ENCODE results near the gene OLFM4. TPM values are rescaled to one million over a fixed set of nuclear protein-coding genes. Genes with fewer than 3 reads are reported as not detected.

The OLFM4 gene
- polyA plus RNA-seq, 3 donors: not detected

DNA sequence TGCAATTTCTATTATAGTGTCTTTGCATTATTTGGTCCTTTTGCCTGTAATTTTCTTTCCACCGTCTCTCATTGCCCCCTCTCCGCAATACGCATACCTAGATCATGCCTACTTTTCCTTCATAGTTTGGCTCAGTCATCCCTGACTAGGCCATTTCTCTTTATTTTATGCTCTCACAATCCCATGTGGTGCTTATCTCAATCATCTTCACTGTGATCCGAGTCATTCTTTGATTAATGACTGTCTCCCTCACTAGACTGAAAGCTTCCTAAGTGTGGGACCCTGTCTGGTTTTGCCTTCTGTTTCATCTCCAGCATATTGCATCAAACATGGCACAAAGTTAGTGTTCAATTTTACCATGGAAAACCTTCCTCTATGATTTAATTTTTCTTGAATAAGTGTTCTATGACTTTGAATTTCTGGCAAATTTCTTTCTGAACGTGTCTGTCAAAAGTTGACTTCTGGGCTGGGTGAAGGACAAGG lies 43.7 kb upstream of the OLFM4 start:
- no peaks in the 10 kb centered on the region for H3K9me3 ChIP-seq (replicated peaks in 1 of 2; ENCODE audit: control insufficient read depth in 1 of 2, insufficient read depth in 1 of 2, low read length in 2 of 2)
- H3K27ac Mint-ChIP-seq: no peak overlapping the region
- H4K20me1 ChIP-seq (ENCODE audit: insufficient read depth, low read length): no peaks in the 10 kb centered on the region
- H3K9me3 Mint-ChIP-seq: peaks cover 0 to 2% (median 0%) of the 10 kb centered on the region in 7 donors
- H3K4me1 ChIP-seq (ENCODE audit: control insufficient read depth in 1 of 2, insufficient read depth in 2 of 2, low read length in 2 of 2): no peaks in the 10 kb centered on the region
- DNase-seq: no peak
- WGBS (ENCODE audit: insufficient coverage): 93% methylated on average over 3 of the region's 5 CpGs
- peaks cover 0 to 4% (median 1%) of the 10 kb centered on the region in 3 donors for H3K27me3 Mint-ChIP-seq (ENCODE audit: low read depth in 3 of 3)
- TF ChIP-seq, protein P1, sequence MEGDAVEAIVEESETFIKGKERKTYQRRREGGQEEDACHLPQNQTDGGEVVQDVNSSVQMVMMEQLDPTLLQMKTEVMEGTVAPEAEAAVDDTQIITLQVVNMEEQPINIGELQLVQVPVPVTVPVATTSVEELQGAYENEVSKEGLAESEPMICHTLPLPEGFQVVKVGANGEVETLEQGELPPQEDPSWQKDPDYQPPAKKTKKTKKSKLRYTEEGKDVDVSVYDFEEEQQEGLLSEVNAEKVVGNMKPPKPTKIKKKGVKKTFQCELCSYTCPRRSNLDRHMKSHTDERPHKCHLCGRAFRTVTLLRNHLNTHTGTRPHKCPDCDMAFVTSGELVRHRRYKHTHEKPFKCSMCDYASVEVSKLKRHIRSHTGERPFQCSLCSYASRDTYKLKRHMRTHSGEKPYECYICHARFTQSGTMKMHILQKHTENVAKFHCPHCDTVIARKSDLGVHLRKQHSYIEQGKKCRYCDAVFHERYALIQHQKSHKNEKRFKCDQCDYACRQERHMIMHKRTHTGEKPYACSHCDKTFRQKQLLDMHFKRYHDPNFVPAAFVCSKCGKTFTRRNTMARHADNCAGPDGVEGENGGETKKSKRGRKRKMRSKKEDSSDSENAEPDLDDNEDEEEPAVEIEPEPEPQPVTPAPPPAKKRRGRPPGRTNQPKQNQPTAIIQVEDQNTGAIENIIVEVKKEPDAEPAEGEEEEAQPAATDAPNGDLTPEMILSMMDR (IDR thresholded peaks at IDR 0.05): no peak
- H3K36me3 Mint-ChIP-seq: no peaks in the 10 kb centered on the region
- H3K79me2 ChIP-seq (ENCODE audit: insufficient read depth, low read length): no peaks in the 10 kb centered on the region
- no peak overlapping the region for H2AFZ ChIP-seq (ENCODE audit: insufficient read depth, low read depth, low read length, poor library complexity, severe bottlenecking)
- intact Hi-C loops (cut with micrococcal nuclease): no loop called here
- no peaks in the 10 kb centered on the region for H3K27me3 ChIP-seq (ENCODE audit: control insufficient read depth in 2 of 2, insufficient read depth in 2 of 2, low read length in 2 of 2)
- H3K4me3 Mint-ChIP-seq: no peak overlapping the region
- H3K27ac ChIP-seq (ENCODE audit: low read depth in 1 of 2, low read length in 2 of 2): no peak overlapping the region
- no peaks in the 10 kb centered on the region for H3K4me1 Mint-ChIP-seq
- H3K4me2 ChIP-seq (replicated peaks; ENCODE audit: extremely low read depth, low read length, poor library complexity, severe bottlenecking): no peak overlapping the region
- H3K4me3 ChIP-seq (replicated peaks in 1 of 3; ENCODE audit: low read depth in 2 of 3, low read length in 3 of 3): no peak overlapping the region
- H3K9ac ChIP-seq (ENCODE audit: insufficient read depth, low read length, poor library complexity, severe bottlenecking): no peak overlapping the region
- H3K36me3 ChIP-seq (replicated peaks in 1 of 2; ENCODE audit: control insufficient read depth in 1 of 2, insufficient read depth in 2 of 2, low read length in 2 of 2): no peaks in the 10 kb centered on the region

DNA sequence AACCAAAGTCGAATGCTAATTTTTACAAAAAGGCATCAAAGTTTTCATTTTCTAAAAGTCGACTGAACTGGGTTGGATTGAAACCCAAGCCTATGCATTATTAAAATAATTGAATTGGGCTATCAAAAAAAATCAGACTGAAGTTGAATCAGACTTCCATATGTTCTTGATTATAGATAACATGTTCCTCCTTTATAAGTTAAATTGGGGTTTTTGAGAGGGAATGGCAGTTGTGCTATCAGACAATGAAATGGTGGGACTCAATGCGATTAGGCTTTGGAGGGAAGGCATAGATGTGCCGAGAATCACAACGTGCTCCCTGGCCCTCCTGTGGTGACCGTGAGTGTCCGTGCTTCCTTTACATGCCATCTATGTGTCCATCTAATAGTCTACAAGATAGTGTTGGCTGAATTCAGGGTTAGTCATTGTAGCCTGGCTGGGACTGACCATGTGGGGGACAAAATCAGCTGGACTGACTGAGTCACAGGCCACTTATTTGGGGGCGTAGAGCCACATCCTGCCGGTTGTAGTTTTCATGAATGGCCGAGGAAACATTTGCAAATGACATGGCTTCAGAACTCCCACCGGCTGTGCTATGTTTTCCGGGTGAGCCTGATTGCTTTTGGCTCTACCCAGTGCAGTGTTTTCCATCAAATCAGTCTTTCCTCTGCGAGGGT lies 37.1 kb upstream of the OLFM4 start:
- Mint-ChIP-seq H3K4me1 (no peaks in the 10 kb centered on the region), H3K9me3 (no peaks in the 10 kb centered on the region), H3K27me3 (ENCODE audit: low read depth in 3 of 3) (peaks cover 0 to 9% (median 6%) of the 10 kb centered on the region in 3 donors), H3K27ac (no peak overlapping the region), H3K4me3 (no peak overlapping the region), H3K36me3 (no peaks in the 10 kb centered on the region)
- Histone ChIP-seq H3K27ac (ENCODE audit: low read depth in 1 of 2, low read length in 2 of 2) (no peak overlapping the region), H3K4me3 (replicated peaks in 1 of 3; ENCODE audit: low read depth in 2 of 3, low read length in 3 of 3) (no peak overlapping the region), H3K4me1 (ENCODE audit: control insufficient read depth in 1 of 2, insufficient read depth in 2 of 2, low read length in 2 of 2) (no peaks in the 10 kb centered on the region), H3K9ac (ENCODE audit: insufficient read depth, low read length, poor library complexity, severe bottlenecking) (no peak overlapping the region), H3K9me3 (replicated peaks in 1 of 2; ENCODE audit: control insufficient read depth in 1 of 2, insufficient read depth in 1 of 2, low read length in 2 of 2) (no peaks in the 10 kb centered on the region), H3K27me3 (ENCODE audit: control insufficient read depth in 2 of 2, insufficient read depth in 2 of 2, low read length in 2 of 2) (no peaks in the 10 kb centered on the region), H3K36me3 (replicated peaks in 1 of 2; ENCODE audit: control insufficient read depth in 1 of 2, insufficient read depth in 2 of 2, low read length in 2 of 2) (no peaks in the 10 kb centered on the region), H4K20me1 (ENCODE audit: insufficient read depth, low read length) (no peaks in the 10 kb centered on the region), H2AFZ (ENCODE audit: insufficient read depth, low read depth, low read length, poor library complexity, severe bottlenecking) (no peak overlapping the region), H3K79me2 (ENCODE audit: insufficient read depth, low read length) (no peaks in the 10 kb centered on the region), H3K4me2 (replicated peaks; ENCODE audit: extremely low read depth, low read length, poor library complexity, severe bottlenecking) (no peak overlapping the region)
- DNase-seq: no peak
- intact Hi-C loops (cut with micrococcal nuclease): no loop called here
- TF ChIP-seq, protein P1 (IDR thresholded peaks at IDR 0.05): no peak
- 93% methylated on average over 5 of the region's 13 CpGs for WGBS (ENCODE audit: insufficient coverage)
